NCI-H1105 treated with DMSO at 0.1 percent for 48 hours (cell line): ENCODE data around the gene PPP2R2C.
A peak's percentile ranks its signal among the peaks of the same experiment; 100 is the strongest.

Experiments used
- DNase-seq: peaks from one replicate; lab custom pipeline; 2025; lab: John Stamatoyannopoulos, UW

Gene PPP2R2C

GRCh38 chr4:6379767-6380745 lies 92.4 kb downstream of the PPP2R2C start:
- DNase-seq: no peak

GRCh38 chr4:6378493-6379445 lies 93.6 kb downstream of the PPP2R2C start:
- no peak for DNase-seq

GRCh38 chr4:6377626-6378492 lies 94.6 kb downstream of the PPP2R2C start:
- no peak for DNase-seq

- no peak for DNase-seq
Observed at GRCh38 chr4:6375620-6376295, 96.7 kb downstream of the PPP2R2C start.

- no peak for DNase-seq
Observed at GRCh38 chr4:6374575-6374974, 97.8 kb downstream of the PPP2R2C start.

GRCh38 chr4:6373541-6374410 lies 98.6 kb downstream of the PPP2R2C start:
- DNase-seq: no peak

GRCh38 chr4:6372649-6373525 lies 99.5 kb downstream of the PPP2R2C start:
- DNase-seq: peak; percentile 40

- no peak for DNase-seq
Observed at GRCh38 chr4:6371812-6372211, 100.6 kb downstream of the PPP2R2C start.

GRCh38 chr4:6371271-6371670 lies 101.1 kb downstream of the PPP2R2C start:
- DNase-seq: no peak

GRCh38 chr4:6369924-6370645 lies 102.3 kb downstream of the PPP2R2C start:
- DNase-seq: no peak

- no peak for DNase-seq
Observed at GRCh38 chr4:6369511-6369910, 102.9 kb downstream of the PPP2R2C start.

- DNase-seq: no peak
Observed at GRCh38 chr4:6369035-6369434, 103.4 kb downstream of the PPP2R2C start.

GRCh38 chr4:6368601-6369000 lies 103.8 kb downstream of the PPP2R2C start:
- DNase-seq: no peak

GRCh38 chr4:6368096-6368495 lies 104.3 kb downstream of the PPP2R2C start:
- DNase-seq: no peak

- no peak for DNase-seq
Observed at GRCh38 chr4:6367371-6367851, 105.0 kb downstream of the PPP2R2C start.

- DNase-seq: no peak
Observed at GRCh38 chr4:6366581-6366980, 105.8 kb downstream of the PPP2R2C start.

- no peak for DNase-seq
Observed at GRCh38 chr4:6365545-6366086, 106.8 kb downstream of the PPP2R2C start.

- no peak for DNase-seq
Observed at GRCh38 chr4:6364581-6364980, 107.8 kb downstream of the PPP2R2C start.
